ENCODE data around the gene UBTD1.
"Not testable (repeated sequence)": the region's sequence is repeated elsewhere in the genome, so short reads cannot be mapped to it uniquely, and the experiment has no call there.

- not testable (repeated sequence) for TF ChIP-seq POLR2A (IDR thresholded peaks at IDR 0.05; ENCODE audit: extremely low read depth, insufficient read length); CTCF (IDR thresholded peaks at IDR 0.05; ENCODE audit: low read depth, low read length); MYC (IDR thresholded peaks at IDR 0.05; ENCODE audit: low read depth, low read length)
These were observed 29.9 kb upstream of the UBTD1 start for GRCh38 chr10:97468781-97469180.
